ENCODE data around the gene WDR90. TPM values are rescaled to one million over a fixed set of nuclear protein-coding genes. Genes with fewer than 3 reads are reported as not detected.

WDR90 gene
- total and polyA plus RNA-seq, 2 of the 13 experiments (the other 11 are each of a cell fraction or from before 2014, with no cell fraction given) = 14.9 to 28.9 TPM

- TF ChIP-seq ETS1 (CRISPR knock-in tag; IDR thresholded peaks at IDR 0.05) (0 out of 2 replicates have a peak, but pooled peaks have one; percentile 39), ZNF333 (CRISPR knock-in tag; IDR thresholded peaks at IDR 0.05; ENCODE audit: borderline replicate concordance) (no peak), ZNF574 (CRISPR knock-in tag; IDR thresholded peaks at IDR 0.05) (peak; percentile 52; the same call in 1 of the 2 replicates), ZNF703 (CRISPR knock-in tag; IDR thresholded peaks at IDR 0.05; ENCODE audit: borderline replicate concordance) (peak; percentile 55; the same call in 1 of the 2 replicates), POLR2AphosphoS5 (IDR thresholded peaks at IDR 0.05; ENCODE audit: low read depth, low read length) (no peak), SKI (IDR thresholded peaks at IDR 0.05; ENCODE audit: partially characterized antibody) (no peak), ZFX (CRISPR knock-in tag; IDR thresholded peaks at IDR 0.05; ENCODE audit: low read depth) (peak; percentile 87), TBL1XR1 (IDR thresholded peaks at IDR 0.05; ENCODE audit: borderline replicate concordance, low read length, partially characterized antibody) (no peak), HOMEZ (CRISPR knock-in tag; IDR thresholded peaks at IDR 0.05; ENCODE audit: low read depth) (no peak), NFATC3 (CRISPR knock-in tag; IDR thresholded peaks at IDR 0.05) (no peak), NFYB (CRISPR knock-in tag; IDR thresholded peaks at IDR 0.05) (no peak), BRD4 (CRISPR knock-in tag; IDR thresholded peaks at IDR 0.05) (0 out of 2 replicates have a peak, but pooled peaks have one; percentile 23), ISL2 (CRISPR knock-in tag; IDR thresholded peaks at IDR 0.05) (no peak), U2AF1 (optimal IDR thresholded peaks at IDR 0.05; ENCODE audit: low read depth, low read length) (no peak), ZNF737 (CRISPR knock-in tag; IDR thresholded peaks at IDR 0.05; ENCODE audit: borderline replicate concordance) (no peak), ATF4 (CRISPR knock-in tag; IDR thresholded peaks at IDR 0.05) (no peak), STAT5B (CRISPR knock-in tag; IDR thresholded peaks at IDR 0.05) (peak; percentile 76; the same call in 1 of the 2 replicates), GATAD2A (CRISPR knock-in tag; IDR thresholded peaks at IDR 0.05) (0 out of 2 replicates have a peak, but pooled peaks have one; percentile 29), TFDP2 (CRISPR knock-in tag; IDR thresholded peaks at IDR 0.05) (peak; percentile 59), ZNF562 (CRISPR knock-in tag; IDR thresholded peaks at IDR 0.05; ENCODE audit: borderline replicate concordance) (no peak), FOXM1 (CRISPR knock-in tag; IDR thresholded peaks at IDR 0.05) (no peak), TCF7 (IDR thresholded peaks at IDR 0.05; ENCODE audit: low read depth) (no peak)
Measured at GRCh38 chr16:642189-643049, 6.7 kb upstream of the WDR90 start (continued).
